NOMO-1 (cell line): ENCODE measurements around the gene HOOK2.

Experiments
- DNase-seq, 2 experiments: peaks; one replicate each; lab custom pipeline; 2025; ENCODE audit not compliant: unreplicated experiment in 2 of 2; lab: John Stamatoyannopoulos, UW

HOOK2 gene

DNA sequence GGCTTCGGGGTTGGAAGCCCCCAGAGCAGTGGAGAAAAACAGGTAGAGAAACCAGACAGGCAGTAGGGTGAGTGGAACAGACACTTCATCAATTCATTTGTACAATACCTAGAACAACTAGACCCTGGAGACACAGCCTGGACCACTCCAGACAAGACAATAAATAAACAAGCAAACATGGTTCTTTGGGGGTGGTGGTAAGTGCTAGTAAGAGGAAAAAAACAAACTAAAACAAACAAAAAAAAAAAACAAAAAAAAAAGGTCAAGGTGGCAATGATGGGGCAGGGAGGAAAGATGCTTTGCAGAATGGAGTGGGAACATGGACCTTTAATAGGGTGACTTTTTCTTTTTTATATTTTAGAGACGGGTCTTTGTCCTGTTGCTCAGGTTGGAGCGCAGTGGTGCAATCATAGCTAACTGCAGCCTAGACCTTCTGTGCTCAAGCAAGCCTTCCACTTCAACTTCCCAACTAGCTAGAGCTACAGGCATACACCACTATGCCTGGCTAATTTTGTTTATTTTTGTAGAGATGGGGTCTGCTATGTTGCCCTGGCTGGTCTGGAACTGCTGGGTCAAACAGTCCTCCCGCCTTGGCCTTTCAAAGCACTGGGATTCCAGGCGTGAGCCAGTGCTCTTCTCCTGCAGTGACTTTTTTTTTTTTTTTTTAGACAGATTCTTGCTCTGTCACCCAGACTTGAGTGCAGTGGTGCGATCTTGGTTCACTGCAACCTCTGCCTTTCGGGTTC lies 19.0 kb upstream of the HOOK2 start:
- DNase-seq: no peak

DNA sequence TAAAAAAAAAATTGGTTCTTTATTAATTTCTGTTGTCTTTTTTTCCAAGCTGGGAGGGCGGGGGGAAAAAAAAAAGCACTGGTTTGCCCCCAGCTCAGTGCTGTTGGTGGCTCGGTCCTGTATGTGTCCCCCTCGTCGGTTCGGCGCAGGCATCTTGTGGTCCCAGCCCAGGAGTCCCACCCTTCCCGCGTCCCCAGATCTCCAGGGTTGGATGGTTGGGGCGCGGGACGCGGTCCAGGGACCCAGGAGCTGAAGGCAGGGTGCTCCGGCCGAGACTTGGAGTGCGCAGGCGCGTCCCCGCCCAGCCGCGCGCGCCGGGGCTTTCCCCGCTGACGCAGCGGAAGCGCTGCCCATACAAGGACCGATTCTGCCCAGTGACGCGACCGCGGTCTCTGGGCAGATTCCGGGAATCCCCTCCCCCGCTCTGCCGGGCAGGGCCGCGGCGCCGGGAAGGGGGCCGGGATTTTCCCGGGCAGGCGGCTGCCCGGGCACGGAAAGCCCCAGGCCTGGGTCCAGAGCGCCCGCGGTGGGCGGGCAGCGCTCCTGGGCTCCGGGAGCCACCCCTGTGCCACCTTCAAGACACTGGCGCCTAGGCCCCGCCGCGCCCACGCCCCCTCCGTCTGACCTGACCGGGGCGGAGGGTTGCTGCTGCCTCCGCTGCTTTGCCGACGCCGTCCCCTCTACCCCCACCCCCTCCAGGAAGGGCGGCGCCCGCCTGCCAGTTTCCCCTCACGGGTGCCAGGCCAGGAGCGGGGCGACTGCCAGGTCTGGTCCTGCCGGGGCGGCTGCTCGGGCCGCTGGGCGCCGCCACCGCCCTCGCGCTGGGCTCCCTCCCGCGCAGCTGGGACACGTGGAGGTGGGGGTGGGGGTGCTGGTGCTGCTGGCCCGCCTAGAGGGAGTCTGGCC lies 18.2 kb upstream of the HOOK2 start:
- DNase-seq: peak; percentile 75 to 90

DNA sequence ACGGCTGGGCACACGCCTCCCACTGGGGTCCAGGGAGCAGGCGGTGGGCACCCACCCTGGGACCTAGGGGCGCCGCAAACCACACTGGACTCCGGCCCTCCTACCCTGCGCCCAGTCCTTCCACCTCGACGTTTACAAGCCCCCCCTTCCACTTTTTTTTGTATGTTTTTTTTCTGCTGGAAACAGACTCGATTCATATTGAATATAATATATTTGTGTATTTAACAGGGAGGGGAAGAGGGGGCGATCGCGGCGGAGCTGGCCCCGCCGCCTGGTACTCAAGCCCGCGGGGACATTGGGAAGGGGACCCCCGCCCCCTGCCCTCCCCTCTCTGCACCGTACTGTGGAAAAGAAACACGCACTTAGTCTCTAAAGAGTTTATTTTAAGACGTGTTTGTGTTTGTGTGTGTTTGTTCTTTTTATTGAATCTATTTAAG lies 17.5 kb upstream of the HOOK2 start:
- no peak for DNase-seq

DNA sequence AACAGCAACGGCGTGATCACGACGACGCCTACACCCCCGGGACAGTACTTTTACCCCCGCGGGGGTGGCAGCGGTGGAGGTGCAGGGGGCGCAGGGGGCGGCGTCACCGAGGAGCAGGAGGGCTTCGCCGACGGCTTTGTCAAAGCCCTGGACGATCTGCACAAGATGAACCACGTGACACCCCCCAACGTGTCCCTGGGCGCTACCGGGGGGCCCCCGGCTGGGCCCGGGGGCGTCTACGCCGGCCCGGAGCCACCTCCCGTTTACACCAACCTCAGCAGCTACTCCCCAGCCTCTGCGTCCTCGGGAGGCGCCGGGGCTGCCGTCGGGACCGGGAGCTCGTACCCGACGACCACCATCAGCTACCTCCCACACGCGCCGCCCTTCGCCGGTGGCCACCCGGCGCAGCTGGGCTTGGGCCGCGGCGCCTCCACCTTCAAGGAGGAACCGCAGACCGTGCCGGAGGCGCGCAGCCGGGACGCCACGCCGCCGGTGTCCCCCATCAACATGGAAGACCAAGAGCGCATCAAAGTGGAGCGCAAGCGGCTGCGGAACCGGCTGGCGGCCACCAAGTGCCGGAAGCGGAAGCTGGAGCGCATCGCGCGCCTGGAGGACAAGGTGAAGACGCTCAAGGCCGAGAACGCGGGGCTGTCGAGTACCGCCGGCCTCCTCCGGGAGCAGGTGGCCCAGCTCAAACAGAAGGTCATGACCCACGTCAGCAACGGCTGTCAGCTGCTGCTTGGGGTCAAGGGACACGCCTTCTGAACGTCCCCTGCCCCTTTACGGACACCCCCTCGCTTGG lies 16.9 kb upstream of the HOOK2 start:
- peak; percentile 72 to 78 for DNase-seq

DNA sequence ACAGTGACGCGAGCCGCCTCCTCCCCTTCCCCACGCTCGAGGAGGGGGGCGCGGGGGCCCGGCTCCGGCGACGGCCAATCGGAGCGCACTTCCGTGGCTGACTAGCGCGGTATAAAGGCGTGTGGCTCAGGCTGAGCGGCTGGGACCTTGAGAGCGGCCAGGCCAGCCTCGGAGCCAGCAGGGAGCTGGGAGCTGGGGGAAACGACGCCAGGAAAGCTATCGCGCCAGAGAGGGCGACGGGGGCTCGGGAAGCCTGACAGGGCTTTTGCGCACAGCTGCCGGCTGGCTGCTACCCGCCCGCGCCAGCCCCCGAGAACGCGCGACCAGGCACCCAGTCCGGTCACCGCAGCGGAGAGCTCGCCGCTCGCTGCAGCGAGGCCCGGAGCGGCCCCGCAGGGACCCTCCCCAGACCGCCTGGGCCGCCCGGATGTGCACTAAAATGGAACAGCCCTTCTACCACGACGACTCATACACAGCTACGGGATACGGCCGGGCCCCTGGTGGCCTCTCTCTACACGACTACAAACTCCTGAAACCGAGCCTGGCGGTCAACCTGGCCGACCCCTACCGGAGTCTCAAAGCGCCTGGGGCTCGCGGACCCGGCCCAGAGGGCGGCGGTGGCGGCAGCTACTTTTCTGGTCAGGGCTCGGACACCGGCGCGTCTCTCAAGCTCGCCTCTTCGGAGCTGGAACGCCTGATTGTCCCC lies 16.1 kb upstream of the HOOK2 start, which contains the start of gene JUNB:
Gene JUNB, plus strand, starts transcription at position 142 of the 706 bp plus-strand sequence. Its CDS starts 286 bp downstream, at position 428.
- peak; percentile 89 to 95 for DNase-seq

DNA sequence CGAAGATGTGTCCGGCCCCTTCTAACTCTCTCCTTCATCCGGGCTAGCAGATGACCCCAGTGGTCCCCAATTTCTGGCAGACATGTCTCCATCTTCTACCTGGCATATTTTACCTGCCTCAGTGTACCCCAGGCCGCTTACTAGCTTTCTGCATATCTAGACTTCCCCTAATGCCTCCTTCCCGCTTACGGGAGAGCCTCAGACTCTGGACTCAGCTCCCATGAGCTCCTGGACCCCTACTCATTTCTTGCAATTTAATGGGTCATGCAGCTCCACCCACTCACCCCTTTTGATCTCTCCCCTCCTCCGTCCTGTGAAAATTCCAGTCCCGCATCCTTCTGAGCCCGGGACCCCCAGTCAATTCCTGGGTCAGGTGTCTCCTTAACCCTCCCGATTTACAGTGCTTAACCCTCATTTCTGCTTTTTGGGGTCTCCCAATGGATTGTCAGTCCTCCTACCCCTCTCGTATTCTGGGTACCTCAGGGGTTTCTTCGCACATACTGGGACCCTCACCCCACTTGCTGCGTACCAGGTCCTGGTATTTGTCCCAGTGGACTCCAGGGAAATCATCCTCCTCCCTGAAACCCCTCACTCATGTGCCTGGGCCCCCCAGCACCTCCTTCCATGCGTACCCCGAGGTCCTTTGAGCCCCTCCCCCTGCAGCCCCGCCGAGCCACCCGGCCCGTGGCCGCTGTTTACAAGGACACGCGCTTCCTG lies 15.4 kb upstream of the HOOK2 start:
- peak in 1 of 2 experiments; percentile 20 for DNase-seq

DNA sequence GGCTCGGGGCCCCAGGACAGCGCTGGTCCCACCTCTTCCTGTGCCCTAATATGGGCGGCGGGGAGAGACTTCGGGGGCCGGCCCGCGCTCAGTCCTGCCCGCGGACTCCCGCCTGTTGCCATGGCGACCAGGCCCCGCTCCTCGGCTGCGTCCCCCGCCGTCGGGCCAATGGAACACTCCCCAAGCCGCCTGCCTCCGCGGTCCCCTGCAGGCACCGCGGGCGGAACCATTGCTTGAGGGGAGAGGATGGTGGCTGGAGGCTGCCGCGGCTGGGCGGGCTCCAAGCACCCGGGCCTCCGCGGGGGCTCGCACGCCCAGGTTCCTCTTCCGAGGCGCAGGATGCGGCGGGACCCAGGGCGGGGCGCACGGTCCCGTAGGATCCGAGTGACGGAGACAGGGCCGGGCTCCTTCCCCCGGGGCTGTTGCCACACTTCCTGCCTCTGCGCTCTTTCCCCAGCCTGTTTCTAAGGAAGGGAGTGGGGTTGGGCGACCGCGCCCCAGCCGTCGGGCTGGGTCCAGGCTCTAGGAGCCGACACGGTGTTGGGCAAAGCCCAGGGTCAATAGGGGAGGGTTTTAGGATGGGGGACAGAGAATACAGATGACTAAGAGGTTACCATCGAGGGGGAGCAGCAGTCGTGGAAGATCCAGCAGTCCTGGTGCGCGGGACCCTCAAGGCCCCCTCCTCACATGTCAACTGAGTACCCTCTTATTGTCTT lies 14.7 kb upstream of the HOOK2 start:
- DNase-seq: peak; percentile 97 to 100

DNA sequence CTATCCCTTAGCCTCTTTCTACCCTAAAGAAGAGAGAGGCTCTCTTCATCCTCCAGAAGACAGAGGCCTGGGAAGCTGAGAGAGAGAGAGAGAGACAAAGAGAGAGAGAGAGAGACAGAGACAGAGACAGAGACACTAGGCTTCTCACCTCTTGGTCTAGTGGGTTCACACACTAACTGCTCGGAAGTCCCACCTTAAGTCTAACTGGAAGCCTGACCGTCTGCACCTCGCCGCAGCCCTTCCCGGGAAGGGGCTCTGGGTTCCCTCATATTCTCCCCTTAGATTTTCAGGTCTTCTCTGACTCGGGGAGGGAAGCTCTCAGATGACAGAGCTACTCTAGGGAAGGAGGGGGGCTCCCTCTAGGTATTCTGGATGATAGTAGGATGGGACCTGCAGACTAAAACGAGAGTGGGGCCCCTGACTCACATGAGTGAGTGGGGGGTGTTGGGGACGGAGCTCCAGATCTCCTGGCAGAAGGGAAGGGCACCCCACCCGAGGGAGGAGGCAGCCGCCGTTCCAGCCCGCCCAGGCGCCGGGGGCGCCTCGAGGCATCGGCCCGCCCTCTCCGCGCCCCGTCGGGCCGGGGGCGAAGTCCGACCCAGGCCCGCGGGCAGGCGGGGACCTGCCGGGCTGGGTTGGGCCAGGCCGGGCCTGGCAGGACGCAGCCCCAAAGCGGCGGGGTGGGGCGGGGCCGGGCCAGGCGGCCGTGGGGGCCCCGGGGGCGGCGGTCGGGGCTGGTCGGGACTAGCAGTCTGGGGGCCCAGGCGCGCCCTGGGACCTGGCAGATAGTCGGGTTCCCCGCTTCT lies 13.9 kb upstream of the HOOK2 start:
- peak in 1 of 2 experiments; percentile 51 for DNase-seq

DNA sequence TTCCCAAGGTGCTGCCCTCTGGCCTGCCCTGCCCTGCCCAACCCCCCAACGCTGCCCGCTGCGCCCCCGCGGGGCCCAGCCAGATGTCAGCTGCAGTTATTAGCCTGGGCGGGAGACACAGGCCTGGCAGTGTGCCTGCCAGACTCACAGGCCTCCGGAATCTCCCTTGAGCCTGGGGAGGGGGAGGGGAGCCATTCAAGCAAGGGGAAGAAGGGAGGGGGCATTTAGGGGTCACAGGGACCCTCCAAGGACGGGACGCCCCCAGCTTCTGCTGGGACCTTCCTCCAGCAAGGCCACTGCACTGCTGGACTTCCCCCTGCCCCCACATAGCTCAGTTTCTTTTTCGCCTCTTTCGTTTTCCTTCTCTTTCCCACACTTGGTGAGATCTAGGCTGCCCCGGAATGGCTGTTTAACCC lies 13.3 kb upstream of the HOOK2 start:
- DNase-seq: peak in 1 of 2 experiments; percentile 51

DNA sequence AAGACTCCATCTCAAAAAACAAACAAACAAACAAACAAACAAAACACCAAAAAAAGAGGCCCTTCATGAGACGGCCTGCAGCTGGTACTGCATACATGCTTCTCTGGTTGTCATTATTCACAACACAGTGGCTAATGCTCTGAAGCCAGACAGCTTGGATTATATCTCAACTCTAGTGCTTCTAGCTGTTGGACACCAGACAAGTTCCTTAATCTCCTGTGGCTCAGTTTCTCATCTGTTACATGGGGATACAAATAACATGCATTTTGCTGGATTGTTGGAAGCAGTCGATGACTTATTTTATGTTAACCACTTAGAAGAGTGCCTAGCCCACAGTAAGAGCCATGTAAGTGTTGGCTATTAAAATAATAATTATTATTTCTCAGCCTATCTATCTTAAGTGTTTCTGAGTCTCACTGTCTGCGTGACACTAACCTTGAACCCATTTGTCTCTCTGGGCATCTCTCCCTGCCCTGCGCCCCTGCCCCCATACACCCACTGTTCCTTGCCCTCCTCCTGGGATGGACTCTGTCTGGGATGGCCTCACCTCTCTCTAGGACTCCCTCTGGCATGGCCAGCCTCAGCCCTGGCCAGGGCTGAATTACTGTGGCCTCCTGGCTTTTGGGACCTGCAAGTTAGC lies 12.8 kb upstream of the HOOK2 start:
- no peak for DNase-seq

DNA sequence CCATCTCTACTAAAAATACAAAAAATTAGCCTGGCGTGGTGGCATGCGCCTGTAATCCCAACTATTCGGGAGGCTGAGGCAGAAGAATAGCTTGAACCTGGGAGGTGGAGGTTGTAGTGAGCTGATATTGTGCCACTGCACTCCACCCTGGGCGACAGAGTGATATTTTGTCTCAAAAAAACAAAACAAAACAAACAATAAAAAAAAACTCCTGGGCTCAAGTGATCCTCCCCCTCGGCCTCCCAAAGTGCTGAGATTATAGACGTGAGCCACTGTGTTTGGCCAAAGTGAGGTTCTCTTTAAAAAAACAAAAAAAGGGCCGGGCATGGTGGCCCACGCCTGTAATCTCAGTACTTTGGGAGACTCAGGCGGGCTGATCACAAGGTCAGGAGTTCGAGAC lies 12.1 kb upstream of the HOOK2 start:
- DNase-seq: no peak

DNA sequence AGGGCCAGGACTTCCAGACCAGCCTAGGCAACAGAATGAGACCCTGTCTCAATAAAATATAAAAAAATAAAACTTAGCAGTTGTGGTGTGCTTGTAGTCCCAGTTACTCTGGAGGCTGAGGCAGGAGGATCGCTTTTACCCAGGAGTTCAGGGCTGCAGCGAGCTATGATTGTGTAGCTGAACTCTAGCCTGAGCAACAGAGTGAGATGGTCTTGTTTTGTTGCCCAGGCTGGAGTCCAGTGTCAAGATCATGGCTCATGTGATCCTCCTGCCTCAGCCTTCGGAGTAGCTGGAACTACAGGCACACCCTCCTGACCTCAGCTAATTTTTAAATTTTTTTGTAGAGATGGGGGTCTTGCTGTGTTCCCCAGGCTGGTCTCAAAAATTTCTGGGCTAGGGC lies 11.6 kb upstream of the HOOK2 start:
- no peak for DNase-seq

DNA sequence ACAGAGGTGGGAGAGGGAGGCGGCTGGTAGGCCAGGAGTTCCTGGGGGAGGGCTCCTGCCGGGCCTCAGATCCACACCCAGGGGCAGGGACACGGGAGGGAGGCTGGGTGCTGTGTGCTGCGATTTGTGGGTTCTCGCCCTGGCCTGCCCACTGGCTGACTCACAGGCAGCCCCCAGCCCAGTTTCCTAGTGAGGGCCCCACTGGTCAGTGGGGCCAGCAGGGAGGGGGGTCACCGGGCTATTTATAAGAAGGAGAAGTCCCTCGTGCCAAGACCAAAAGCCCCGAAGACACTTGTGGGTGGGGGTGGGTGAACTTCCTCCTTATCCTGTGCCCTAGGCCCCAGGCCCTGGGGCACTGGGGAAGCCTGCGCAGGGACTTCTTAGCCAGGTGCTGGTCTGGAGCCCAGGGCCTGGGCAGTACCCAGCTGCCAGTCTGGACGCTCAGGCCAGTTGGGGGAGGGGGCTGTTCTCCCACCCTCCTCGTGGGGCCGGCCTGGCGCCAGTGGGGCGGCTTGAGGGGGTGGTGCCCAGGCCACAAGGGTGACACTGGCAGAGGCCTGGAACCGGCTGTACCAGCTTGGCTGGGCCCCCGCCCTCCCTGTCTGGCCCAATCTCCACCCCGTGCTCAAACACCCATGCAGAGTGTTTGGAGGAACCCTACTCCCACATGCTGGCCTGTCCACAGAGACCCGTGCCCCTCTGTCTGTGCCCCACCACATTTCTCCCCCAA lies 11.0 kb upstream of the HOOK2 start:
- peak; percentile 60 to 85 for DNase-seq

DNA sequence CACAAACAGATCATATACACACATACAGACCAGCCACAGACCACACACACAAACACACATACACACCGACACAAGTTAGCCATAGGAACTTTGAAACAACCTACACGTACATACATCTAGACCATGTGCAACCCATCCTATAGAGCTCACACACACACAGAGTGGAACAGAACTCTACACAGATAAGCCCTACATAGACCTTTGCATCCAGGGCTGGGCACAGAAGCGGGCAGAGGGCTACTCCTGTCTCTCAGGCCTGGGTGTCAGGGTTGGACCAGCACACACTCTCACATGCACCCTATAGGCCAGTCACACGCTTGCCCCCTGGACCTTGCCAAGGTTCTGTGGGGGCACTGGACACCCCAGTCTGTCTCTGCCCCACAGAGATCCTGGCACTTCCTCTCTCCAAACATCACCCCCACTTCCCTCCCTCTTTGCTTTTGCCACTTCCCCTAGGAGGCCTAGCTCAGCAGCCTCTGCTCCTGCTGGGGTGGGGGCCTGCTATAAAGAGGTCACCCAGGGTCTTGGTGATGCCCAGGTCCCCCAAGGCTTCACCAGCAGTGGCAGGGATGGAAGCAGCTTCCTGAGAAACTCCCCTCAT lies 10.2 kb upstream of the HOOK2 start:
- DNase-seq: peak; percentile 62 to 83

DNA sequence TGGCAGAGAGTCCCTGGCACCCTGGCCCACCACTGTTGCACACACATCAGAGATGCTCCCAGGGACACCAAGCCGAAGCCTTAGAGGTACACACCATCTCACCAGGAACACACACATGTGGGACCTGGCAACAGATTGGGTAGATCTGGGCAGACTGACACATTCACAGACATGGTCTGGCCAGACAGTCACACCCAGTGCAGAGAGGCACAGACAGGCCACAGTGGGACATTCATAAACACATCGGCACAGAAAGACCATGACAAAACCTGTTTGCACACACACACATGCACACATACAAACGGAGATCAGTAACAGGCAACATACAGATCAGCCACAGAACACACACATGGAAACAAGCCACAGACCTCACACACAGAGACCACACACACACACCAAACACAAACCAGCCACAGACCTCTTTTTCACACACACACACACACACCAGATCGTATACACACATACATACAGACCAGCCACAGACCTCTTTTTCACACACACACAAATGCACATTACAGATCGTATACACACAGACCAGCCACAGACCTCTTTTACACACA lies 9.6 kb upstream of the HOOK2 start:
- DNase-seq: no peak

DNA sequence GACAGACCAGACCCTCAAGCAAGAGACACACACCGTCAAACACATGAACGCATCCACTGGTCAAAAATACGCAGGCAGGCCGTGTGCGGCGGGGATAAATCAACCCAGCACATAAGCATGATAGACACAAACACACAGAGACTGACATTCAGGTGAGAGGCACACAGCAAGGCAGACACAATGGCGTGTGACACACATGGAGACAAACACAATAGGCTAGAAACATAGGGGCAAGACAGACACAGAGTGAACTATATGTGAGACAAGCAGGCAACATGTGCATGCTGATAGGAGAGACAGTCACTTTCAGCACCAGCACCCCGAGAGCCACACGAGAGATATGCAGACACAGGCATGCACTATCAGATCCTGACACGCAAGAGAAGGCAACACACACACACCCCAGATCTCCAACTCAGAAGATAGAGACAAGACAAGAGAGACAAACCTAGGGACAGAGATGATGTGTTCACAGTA lies 9.1 kb upstream of the HOOK2 start:
- no peak for DNase-seq
